ENCODE data around the gene ITGB1. TPM values are rescaled to one million over a fixed set of nuclear protein-coding genes. Genes with fewer than 3 reads are reported as not detected.

Gene ITGB1
- total RNA-seq, 1 experiment from 2014 or later = 223 TPM

GRCh38 chr10:32956365-32957197, 1.4 kb downstream of the ITGB1 start:
- Mint-ChIP-seq H3K9me3 (no peaks in the 10 kb centered on the region), H3K4me3 (peak overlapping the region; percentile 76 to 83), H3K27ac (peak overlapping the region in 2 of 3 experiments; percentile 44 to 74; a peak in 2 of 7 replicates), H3K4me1 (peaks cover 70 to 75% of the 10 kb centered on the region in 2 experiments), H3K27me3 (ENCODE audit: low read depth) (no peaks in the 10 kb centered on the region), H3K36me3 (ENCODE audit: insufficient read depth in 1 of 3, low read depth in 3 of 3) (peaks cover 0 to 1% (median 0%) of the 10 kb centered on the region in 3 experiments; a peak in 3 of 7 replicates)
- Histone ChIP-seq H2BK20ac (ENCODE audit: low read depth, low read length, poor library complexity, severe bottlenecking) (no peak overlapping the region), H3K79me2 (ENCODE audit: insufficient read depth, low read length) (peaks cover 46% of the 10 kb centered on the region; the same call in 1 of the 2 replicates), H4K8ac (replicated peaks; ENCODE audit: insufficient read length, low read depth, low read length) (no peak overlapping the region), H2BK5ac (ENCODE audit: insufficient read length, low read length) (no peak overlapping the region), H3K23ac (ENCODE audit: insufficient read length, low read depth, low read length) (no peak overlapping the region), H4K91ac (ENCODE audit: insufficient read length, low read depth, low read length) (no peak overlapping the region), H3T11ph (ENCODE audit: low read length) (no peak overlapping the region), H4K5ac (ENCODE audit: insufficient read length, low read depth, low read length) (no peak overlapping the region), H3K27me3 (ENCODE audit: insufficient read depth, low read length) (no peaks in the 10 kb centered on the region), H2BK120ac (ENCODE audit: low read depth, low read length, poor library complexity, severe bottlenecking) (no peak overlapping the region), H3K9ac (ENCODE audit: extremely low read depth, insufficient read length, low read length) (peak overlapping the region; percentile 86), H3K4me1 (ENCODE audit: insufficient read depth, low read length) (peaks cover 8% of the 10 kb centered on the region; the same call in 1 of the 2 replicates), H2AFZ (ENCODE audit: low read length) (no peak overlapping the region), H3K18ac (ENCODE audit: insufficient read length, low read depth, low read length) (no peak overlapping the region), H2BK15ac (ENCODE audit: low read depth, low read length) (no peak overlapping the region), H2AK5ac (ENCODE audit: insufficient read length, low read length) (no peak overlapping the region), H3K79me1 (ENCODE audit: insufficient read depth, low read depth, low read length, poor library complexity, severe bottlenecking) (no peaks in the 10 kb centered on the region), H2BK12ac (ENCODE audit: insufficient read length, low read depth, low read length) (no peak overlapping the region), H3K27ac (ENCODE audit: insufficient read length, low read depth, low read length) (no peak overlapping the region), H3K14ac (ENCODE audit: insufficient read depth, low read length) (no peak overlapping the region), H3K9me3 (ENCODE audit: control insufficient read depth, low read depth, low read length) (no peaks in the 10 kb centered on the region), H4K20me1 (ENCODE audit: control insufficient read depth, insufficient read depth, insufficient read length) (no peaks in the 10 kb centered on the region), H3K56ac (ENCODE audit: insufficient read length, low read depth, low read length) (no peak overlapping the region), H3K4me2 (ENCODE audit: insufficient read depth, insufficient read length, low read length) (peak overlapping the region; percentile 86), H3K4ac (ENCODE audit: low read depth, low read length) (no peak overlapping the region), H3K23me2 (ENCODE audit: insufficient read length, low read depth, low read length, poor library complexity, severe bottlenecking) (peaks cover 14% of the 10 kb centered on the region)
- no peak for DNase-seq
- no peak for TF ChIP-seq CTCF (conservative IDR thresholded peaks at IDR 0.05)
- no CpG with 5 or more reads among the region's 13 CpGs for WGBS (ENCODE audit: extremely low coverage, insufficient read length, low lambda C conversion rate)

Measured in H9 (cell line).